KMS-11 (cell line): ENCODE measurements around the gene CCDC91.

Experiments used
- H2AFZ ChIP-seq: fragments of 200-600 bp; sonication (generic); 2 replicates; pipeline ENCODE4 v1.6.1; 2016; ENCODE audit warnings: antibody characterized with exemption, mixed run types, low read depth
- H3K27ac ChIP-seq: fragments of 200-600 bp; sonication (generic); 2 replicates; pipeline ENCODE4 v1.6.1; 2016; ENCODE audit warnings: mild to moderate bottlenecking, mixed run types
- H3K27me3 ChIP-seq: fragments of 200-600 bp; sonication (generic); 2 replicates; pipeline ENCODE4 v1.6.1; 2017; ENCODE audit warnings: mild to moderate bottlenecking, low read depth, mixed run types, moderate library complexity; ENCODE audit not compliant: insufficient read depth
- H3K36me3 ChIP-seq: fragments of 200-600 bp; sonication (generic); 2 replicates; pipeline ENCODE4 v1.6.1; 2017; ENCODE audit warnings: mild to moderate bottlenecking, mixed run types; ENCODE audit not compliant: insufficient read depth
- H3K4me1 ChIP-seq: fragments of 200-600 bp; sonication (generic); 2 replicates; pipeline ENCODE4 v1.6.1; 2016; ENCODE audit warnings: mild to moderate bottlenecking, low read depth, mixed run types; ENCODE audit not compliant: poor library complexity, severe bottlenecking
- H3K4me2 ChIP-seq: fragments of 200-600 bp; sonication (generic); 2 replicates; pipeline ENCODE4 v1.7.0; 2016; ENCODE audit warnings: mild to moderate bottlenecking, mixed run types
- H3K4me3 ChIP-seq: fragments of 200-600 bp; sonication (generic); IDR thresholded peaks from 2 replicates; pipeline ENCODE4 v1.6.1; 2017; ENCODE audit warnings: low read depth, low read length, mixed read lengths; ENCODE audit not compliant: insufficient read depth
- H3K79me2 ChIP-seq: fragments of 200-600 bp; sonication (generic); 2 replicates; pipeline ENCODE4 v1.6.1; 2016; ENCODE audit warnings: low read depth, mixed run types; ENCODE audit not compliant: insufficient read depth
- H3K9ac ChIP-seq: fragments of 200-600 bp; sonication (generic); 2 replicates; pipeline ENCODE4 v1.6.1; 2016; ENCODE audit warnings: mild to moderate bottlenecking, mixed run types
- H4K20me1 ChIP-seq: fragments of 200-600 bp; sonication (generic); 2 replicates; pipeline ENCODE4 v1.6.1; 2016; ENCODE audit warnings: mild to moderate bottlenecking, mixed run types; ENCODE audit not compliant: insufficient read depth
- CTCF ChIP-seq: fragments of 200-600 bp; sonication (generic); conservative IDR thresholded peaks from 2 replicates; pipeline ENCODE4 v1.6.1; 2017; ENCODE audit warnings: low read depth, mild to moderate bottlenecking, antibody characterized with exemption, low read length, moderate library complexity, mixed read lengths

CCDC91 gene

GRCh38 chr12:28171356-28172060 is 18.7 kb upstream of the CCDC91 start:
- H3K79me2 ChIP-seq: no peaks in the 10 kb centered on the region
- H3K4me1 ChIP-seq: no peaks in the 10 kb centered on the region
- H3K4me2 ChIP-seq: no peak overlapping the region
- H2AFZ ChIP-seq: no peak overlapping the region
- H3K27me3 ChIP-seq: no peaks in the 10 kb centered on the region
- H3K9ac ChIP-seq: no peak overlapping the region
- no peak for TF ChIP-seq CTCF
- H3K36me3 ChIP-seq: no peaks in the 10 kb centered on the region
- H4K20me1 ChIP-seq: no peaks in the 10 kb centered on the region
- H3K27ac ChIP-seq: no peak overlapping the region
- no peak overlapping the region for H3K4me3 ChIP-seq

- H3K4me2 ChIP-seq: no peak overlapping the region
- no peak overlapping the region for H2AFZ ChIP-seq
- no peaks in the 10 kb centered on the region for H3K79me2 ChIP-seq
- H3K4me3 ChIP-seq: no peak overlapping the region
- TF ChIP-seq CTCF: peak; percentile 45; the same call in 1 of the 2 replicates
- H3K36me3 ChIP-seq: no peaks in the 10 kb centered on the region
- no peaks in the 10 kb centered on the region for H4K20me1 ChIP-seq
- H3K27ac ChIP-seq: no peak overlapping the region
- no peak overlapping the region for H3K9ac ChIP-seq
- no peaks in the 10 kb centered on the region for H3K4me1 ChIP-seq
- no peaks in the 10 kb centered on the region for H3K27me3 ChIP-seq
Observed at GRCh38 chr12:28172434-28173030, 17.7 kb upstream of the CCDC91 start.

DNA sequence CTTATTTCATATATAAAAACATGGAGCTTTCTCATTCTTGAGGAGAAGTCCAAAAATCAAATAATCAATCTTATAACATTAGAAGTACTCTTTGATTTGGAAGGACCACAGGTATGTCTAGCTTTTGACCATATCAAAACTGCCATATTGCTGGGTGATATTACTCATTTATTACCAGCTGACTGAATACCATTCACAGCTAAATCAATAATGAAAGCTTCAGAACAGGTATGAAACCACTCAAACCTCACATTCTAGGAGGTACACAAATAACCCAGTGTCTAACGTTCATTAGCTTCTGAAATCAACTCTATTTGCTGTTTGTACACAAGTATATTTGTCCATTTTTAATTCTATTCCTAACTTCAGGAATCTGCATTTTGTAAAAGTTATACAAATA is 16.8 kb upstream of the CCDC91 start:
- H3K27ac ChIP-seq: no peak overlapping the region
- no peak overlapping the region for H3K4me2 ChIP-seq
- no peaks in the 10 kb centered on the region for H3K27me3 ChIP-seq
- H3K4me1 ChIP-seq: no peaks in the 10 kb centered on the region
- no peak overlapping the region for H3K9ac ChIP-seq
- no peaks in the 10 kb centered on the region for H4K20me1 ChIP-seq
- H2AFZ ChIP-seq: no peak overlapping the region
- no peak for TF ChIP-seq CTCF
- H3K4me3 ChIP-seq: no peak overlapping the region
- H3K79me2 ChIP-seq: no peaks in the 10 kb centered on the region
- H3K36me3 ChIP-seq: no peaks in the 10 kb centered on the region

GRCh38 chr12:28175098-28175589 is 15.1 kb upstream of the CCDC91 start:
- no peak overlapping the region for H3K9ac ChIP-seq

More at GRCh38 chr12:28175098-28175589, 15.1 kb upstream of the CCDC91 start:
- Histone ChIP-seq H3K79me2 (no peaks in the 10 kb centered on the region), H2AFZ (no peak overlapping the region), H3K4me1 (no peaks in the 10 kb centered on the region), H3K4me3 (no peak overlapping the region), H3K27me3 (no peaks in the 10 kb centered on the region), H3K27ac (no peak overlapping the region), H4K20me1 (no peaks in the 10 kb centered on the region), H3K4me2 (no peak overlapping the region), H3K36me3 (no peaks in the 10 kb centered on the region)
- no peak for TF ChIP-seq CTCF
